GM18858 (cell line): ENCODE results near the gene CNIH3.

ENCODE experiments used
- ATAC-seq: cut with Tn5 transposase; IDR thresholded peaks from one replicate; pipeline ENCODE4 v1.9.1; 2021; ENCODE audit not compliant: unreplicated experiment

Gene CNIH3

GRCh38 chr1:224739303-224739996 is 123.3 kb downstream of the CNIH3 start:
- ATAC-seq, result no peak

- peak; percentile 87 for ATAC-seq
Observed at GRCh38 chr1:224739997-224740684, 124.0 kb downstream of the CNIH3 start.

- no peak for ATAC-seq
Observed at GRCh38 chr1:224740685-224741052, 124.6 kb downstream of the CNIH3 start.

GRCh38 chr1:224742349-224742748 is 126.2 kb downstream of the CNIH3 start:
- ATAC-seq, result no peak

GRCh38 chr1:224743608-224744164 is 127.6 kb downstream of the CNIH3 start:
- no peak for ATAC-seq

- ATAC-seq, result no peak
Observed at GRCh38 chr1:224744521-224744920, 128.4 kb downstream of the CNIH3 start.

- ATAC-seq, result no peak
Observed at GRCh38 chr1:224745394-224745793, 129.3 kb downstream of the CNIH3 start.

GRCh38 chr1:224745924-224746323 is 129.8 kb downstream of the CNIH3 start:
- peak; percentile 47 for ATAC-seq

- peak; percentile 46 for ATAC-seq
Observed at GRCh38 chr1:224747578-224747977, 131.5 kb downstream of the CNIH3 start.

- ATAC-seq, result no peak
Observed at GRCh38 chr1:224749916-224750315, 133.8 kb downstream of the CNIH3 start.

GRCh38 chr1:224751624-224752311 is 135.7 kb downstream of the CNIH3 start:
- no peak for ATAC-seq

- no peak for ATAC-seq
Observed at GRCh38 chr1:224753491-224753890, 137.4 kb downstream of the CNIH3 start.

- no peak for ATAC-seq
Observed at GRCh38 chr1:224755586-224755985, 139.5 kb downstream of the CNIH3 start.

- no peak for ATAC-seq
Observed at GRCh38 chr1:224757508-224757907, 141.4 kb downstream of the CNIH3 start.

GRCh38 chr1:224759135-224759534 is 143.0 kb downstream of the CNIH3 start:
- ATAC-seq, result no peak

GRCh38 chr1:224759681-224760091 is 143.6 kb downstream of the CNIH3 start:
- no peak for ATAC-seq

- no peak for ATAC-seq
Observed at GRCh38 chr1:224760163-224760562, 144.0 kb downstream of the CNIH3 start.

GRCh38 chr1:224761245-224761644 is 145.1 kb downstream of the CNIH3 start:
- ATAC-seq, result no peak

- ATAC-seq, result no peak
Observed at GRCh38 chr1:224762046-224762445, 145.9 kb downstream of the CNIH3 start.

- no peak for ATAC-seq
Observed at GRCh38 chr1:224762701-224763100, 146.6 kb downstream of the CNIH3 start.

GRCh38 chr1:224763126-224763775 is 147.1 kb downstream of the CNIH3 start:
- ATAC-seq, result no peak
